ENCODE data around the gene PTPRH. TPM values are rescaled to one million over a fixed set of nuclear protein-coding genes. Genes with fewer than 3 reads are reported as not detected.

Gene PTPRH
- total RNA-seq, 6 experiments from 2014 or later, result 0.45 to 1.0 (median 0.59) TPM

GRCh38 chr19:55229789-55230182 is 20.5 kb upstream of the PTPRH start:
- TF ChIP-seq CTCF (IDR thresholded peaks at IDR 0.05), result no peak
- Mint-ChIP-seq H3K27ac (no peak overlapping the region), H3K27me3 (ENCODE audit: insufficient read depth) (peaks cover 2% of the 10 kb centered on the region; the same call in 1 of the 2 replicates), H3K9me3 (no peaks in the 10 kb centered on the region), H3K4me1 (ENCODE audit: low read depth) (no peaks in the 10 kb centered on the region), H3K4me3 (no peak overlapping the region), H3K36me3 (ENCODE audit: low read depth) (peaks cover 13% of the 10 kb centered on the region)
- DNase-seq, result no peak

GRCh38 chr19:55229145-55229788 is 20.0 kb upstream of the PTPRH start:
- Mint-ChIP-seq H3K36me3 (ENCODE audit: low read depth) (peaks cover 10% of the 10 kb centered on the region), H3K27ac (no peak overlapping the region), H3K4me3 (no peak overlapping the region), H3K4me1 (ENCODE audit: low read depth) (no peaks in the 10 kb centered on the region), H3K27me3 (ENCODE audit: insufficient read depth) (peaks cover 6% of the 10 kb centered on the region), H3K9me3 (no peaks in the 10 kb centered on the region)
- no peak for DNase-seq
- TF ChIP-seq CTCF (IDR thresholded peaks at IDR 0.05), result no peak

GRCh38 chr19:55228403-55229031 is 19.2 kb upstream of the PTPRH start, which contains the start of gene TMEM86B:
Gene TMEM86B (minus strand): TSS chr19:55228763. CDS start chr19:55228741, 22 bp downstream.
- Mint-ChIP-seq H3K27me3 (ENCODE audit: insufficient read depth) (peaks cover 7% of the 10 kb centered on the region), H3K9me3 (no peaks in the 10 kb centered on the region), H3K36me3 (ENCODE audit: low read depth) (peaks cover 10% of the 10 kb centered on the region), H3K27ac (no peak within 1 kb of the TSS), H3K4me3 (no peak within 1 kb of the TSS), H3K4me1 (ENCODE audit: low read depth) (no peaks in the 10 kb centered on the region)
- TF ChIP-seq CTCF (IDR thresholded peaks at IDR 0.05), result no peak
- no peak for DNase-seq

GRCh38 chr19:55228015-55228391 is 18.7 kb upstream of the PTPRH start:
- Mint-ChIP-seq H3K4me1 (ENCODE audit: low read depth) (no peaks in the 10 kb centered on the region), H3K36me3 (ENCODE audit: low read depth) (peaks cover 10% of the 10 kb centered on the region), H3K27me3 (ENCODE audit: insufficient read depth) (peaks cover 8% of the 10 kb centered on the region), H3K27ac (no peak overlapping the region), H3K4me3 (no peak overlapping the region), H3K9me3 (no peaks in the 10 kb centered on the region)
- no peak for TF ChIP-seq CTCF (IDR thresholded peaks at IDR 0.05)
- no peak for DNase-seq

- no peaks in the 10 kb centered on the region for H3K9me3 Mint-ChIP-seq
- no peak overlapping the region for H3K4me3 Mint-ChIP-seq
- peaks cover 10% of the 10 kb centered on the region for H3K36me3 Mint-ChIP-seq (ENCODE audit: low read depth)
- DNase-seq, result no peak
- H3K27me3 Mint-ChIP-seq (ENCODE audit: insufficient read depth), result peaks cover 8% of the 10 kb centered on the region
- no peak overlapping the region for H3K27ac Mint-ChIP-seq
- no peaks in the 10 kb centered on the region for H3K4me1 Mint-ChIP-seq (ENCODE audit: low read depth)
- no peak for TF ChIP-seq CTCF (IDR thresholded peaks at IDR 0.05)
Measured at GRCh38 chr19:55227241-55228014, 18.1 kb upstream of the PTPRH start.

Measured in HFFc6 (cell line).